Endothelial cell of umbilical vein (primary cell): ENCODE results near the gene CCDC183. TPM values are rescaled to one million over a fixed set of nuclear protein-coding genes. Genes with fewer than 3 reads are reported as not detected.

Source experiments
- BruUV-seq: library from RNA; stranded (reverse); fragments of 400-500 nt; replicated peaks from 2 replicates; lab custom pipeline; 2021; lab: Mats Ljungman, UMichigan
- CTCF ChIA-PET: fragments of 300-600, 350-600 bp; sonication (Branson Sonifier 250); formaldehyde crosslinking; loops from one replicate; lab custom pipeline; 2021; ENCODE audit warnings: antibody characterized with exemption, inconsistent platforms; lab: Charles Lee
- POLR2A ChIA-PET: fragments of 300-600, 350-600 bp; sonication (Branson Sonifier 250); formaldehyde crosslinking; loops from one replicate; lab custom pipeline; 2021; ENCODE audit warnings: antibody characterized with exemption, inconsistent platforms; lab: Charles Lee
- DNase-seq: peaks from one replicate; pipeline ENCODE4 v3.0.0-alpha.2; 2011; ENCODE audit warnings: low read depth, low spot score
- FAIRE-seq: peaks from 2 replicates; lab custom pipeline; 2011; peaks lifted over from hg19 to GRCh38; lab: Jason Lieb, UNC
- H2AFZ ChIP-seq: 2 replicates; pipeline ENCODE4 v1.6.0; 2012; ENCODE audit warnings: low read depth, low read length, control low read depth, inconsistent platforms
- H3K27ac ChIP-seq: 2 replicates; pipeline ENCODE4 v1.5.1; 2011; ENCODE audit warnings: low read depth, mild to moderate bottlenecking, control low read depth, low read length, moderate library complexity; ENCODE audit not compliant: insufficient read depth
- H3K27me3 ChIP-seq, 2 experiments: 2 replicates each; pipeline versions ENCODE4 v1.6.0 to v1.6.1; 2011; ENCODE audit warnings: low read length in 2 of 2, mixed read lengths in 1 of 2; ENCODE audit not compliant: control insufficient read depth in 2 of 2, insufficient read depth in 2 of 2
- H3K36me3 ChIP-seq, 2 experiments: 2 replicates in 1 of 2; 3 replicates in 1 of 2; pipeline ENCODE4 v1.5.1; 2011; ENCODE audit warnings: low read length in 2 of 2, mild to moderate bottlenecking in 1 of 2, moderate library complexity in 1 of 2; ENCODE audit not compliant: control insufficient read depth in 2 of 2, insufficient read depth in 2 of 2; ENCODE audit errors: extremely low read depth in 1 of 2
- H3K4me1 ChIP-seq: 3 replicates; pipeline ENCODE4 v1.5.1; 2011; ENCODE audit warnings: mild to moderate bottlenecking, low read length; ENCODE audit not compliant: control insufficient read depth, insufficient read depth; ENCODE audit errors: extremely low read depth
- H3K4me2 ChIP-seq: 2 replicates; pipeline ENCODE4 v1.6.1; 2011; ENCODE audit warnings: low read length, control low read depth, mixed read lengths; ENCODE audit not compliant: insufficient read depth
- H3K4me3 ChIP-seq, 3 experiments: fragments of 200-600 bp in 1 of 3; sonication (generic), shearing (Covaris generic) in 1 of 3; replicated peaks in 1 of 3; 2 replicates each; pipeline ENCODE4 v1.5.1; 2011 to 2016; ENCODE audit warnings: control low read depth in 3 of 3, low read length in 3 of 3, mild to moderate bottlenecking in 2 of 3, inconsistent platforms in 1 of 3, low read depth in 1 of 3, moderate library complexity in 1 of 3; ENCODE audit not compliant: insufficient read depth in 1 of 3
- H3K79me2 ChIP-seq: 2 replicates; pipeline ENCODE4 v1.6.0; 2012; ENCODE audit warnings: low read length, inconsistent platforms; ENCODE audit not compliant: control insufficient read depth, insufficient read depth
- H3K9ac ChIP-seq: replicated peaks from 2 replicates; pipeline ENCODE3; 2011; ENCODE audit warnings: low read length, control low read depth; ENCODE audit not compliant: insufficient read depth; ENCODE audit errors: extremely low read depth
- H3K9me1 ChIP-seq: replicated peaks from 3 replicates; pipeline ENCODE4 v1.6.0; 2011; ENCODE audit warnings: mild to moderate bottlenecking, low read length; ENCODE audit not compliant: control insufficient read depth, insufficient read depth; ENCODE audit errors: extremely low read depth
- H3K9me3 ChIP-seq: replicated peaks from 2 replicates; pipeline ENCODE4 v1.5.1; 2012; ENCODE audit warnings: low read length, inconsistent platforms; ENCODE audit not compliant: control insufficient read depth, insufficient read depth
- H4K20me1 ChIP-seq: replicated peaks from 2 replicates; pipeline ENCODE3; 2011; ENCODE audit warnings: mild to moderate bottlenecking, low read length; ENCODE audit not compliant: control insufficient read depth, insufficient read depth; ENCODE audit errors: extremely low read depth
- FOS ChIP-seq: IDR thresholded peaks from 2 replicates; pipeline ENCODE4 v1.6.1; 2011; ENCODE audit warnings: mild to moderate bottlenecking, low read length, moderate library complexity, borderline replicate concordance; ENCODE audit not compliant: insufficient read depth
- GATA2 ChIP-seq: IDR thresholded peaks from 2 replicates; pipeline ENCODE4 v1.7.0; 2011; ENCODE audit warnings: low read depth, mild to moderate bottlenecking, moderate library complexity, mixed read lengths, low read length; ENCODE audit not compliant: insufficient read length, insufficient read depth
- JUN ChIP-seq: IDR thresholded peaks from 2 replicates; pipeline ENCODE4 v1.6.1; 2011; ENCODE audit warnings: borderline replicate concordance, low read depth; ENCODE audit not compliant: insufficient read length, insufficient read depth
- dilution Hi-C: fragments of 300-500 bp; cut with MboI; formaldehyde crosslinking; loops from one replicate; pipeline ENCODE4 v1.15.0; 2019; ENCODE audit warnings: low sequenced_read_pairs; ENCODE audit not compliant: extremely low pct_ligation_motif_present
- intact Hi-C: fragments of 100-400 bp; cut with micrococcal nuclease; formaldehyde crosslinking; loops from one replicate; pipeline ENCODE4 v1.10.0; 2022
- polyA plus RNA-seq, 4 experiments: library from polyadenylated mRNA; depleted of rRNA in 3 of 4; stranded (reverse) in 3 of 4; unstranded in 1 of 4; fragments of >200 nt; gene quantifications; 2 replicates each; pipeline versions ENCODE4 v1.2.1 to v1.2.3, GENCODE V29; 2011 to 2012; ENCODE audit warnings: missing spikeins in 1 of 4
- total RNA-seq: library from RNA; stranded (reverse); gene quantifications from 2 replicates; pipeline ENCODE4 v1.2.3, GENCODE V29; 2021
- TF ChIP-seq, protein P1 (sequence below): IDR thresholded peaks from 2 replicates; pipeline ENCODE4 v1.6.1; 2011; ENCODE audit not compliant: insufficient read depth, insufficient read length
- TF ChIP-seq, protein P2 (sequence below), 2 donors: IDR thresholded peaks; 1 replicate in 1 of 2; 2 replicates in 1 of 2; pipeline ENCODE4 v1.5.1; 2011; ENCODE audit warnings: low read length in 2 of 2, mild to moderate bottlenecking in 2 of 2, moderate library complexity in 2 of 2, control low read depth in 1 of 2, inconsistent platforms in 1 of 2, low read depth in 1 of 2; ENCODE audit not compliant: insufficient read depth in 1 of 2; ENCODE audit errors: extremely low read depth in 1 of 2

Gene CCDC183
- total and polyA plus RNA-seq, 2 donors (not counting 3 experiments of a cell fraction or from before 2014, with no cell fraction given) = 0.50 TPM; not detected in 1

DNA sequence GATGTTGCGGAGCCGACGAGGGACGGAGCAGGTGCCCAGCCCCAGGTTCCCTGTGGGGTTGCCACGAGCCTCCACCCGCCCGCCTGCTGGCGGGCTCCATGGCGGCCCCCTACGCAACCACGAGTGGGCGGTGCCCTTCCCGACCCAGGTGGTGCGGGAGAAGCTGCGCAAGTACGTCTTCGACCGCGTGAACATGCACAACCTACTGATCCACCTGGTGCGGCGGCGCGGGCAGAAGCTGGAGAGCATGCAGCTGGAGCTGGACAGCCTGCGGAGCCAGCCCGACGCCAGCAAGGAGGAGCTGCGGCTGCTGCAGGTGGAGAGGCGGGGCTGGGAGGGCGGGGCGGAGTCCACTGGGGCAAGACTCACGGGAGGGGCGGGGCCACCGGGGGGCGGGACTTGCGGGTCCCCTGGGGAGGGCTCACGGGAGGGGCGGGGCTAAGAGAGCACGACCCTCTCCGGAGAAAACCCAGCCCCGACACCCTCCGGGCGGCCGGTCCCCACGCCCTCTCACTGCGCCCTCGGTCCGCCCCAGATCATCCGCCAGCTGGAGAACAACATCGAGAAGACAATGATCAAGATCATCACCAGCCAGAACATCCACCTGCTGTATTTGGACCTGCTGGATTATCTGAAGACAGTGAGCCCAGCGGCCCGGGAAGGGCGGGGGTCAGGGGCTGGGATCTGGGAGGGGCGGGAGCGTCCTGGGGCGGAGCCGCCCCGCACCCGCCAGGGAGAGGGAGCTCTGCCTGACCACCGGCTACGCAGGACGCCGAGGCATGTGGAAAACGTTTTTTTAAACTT lies 3.9 kb downstream of the CCDC183 start:
- H3K27me3 ChIP-seq = peaks cover 29 to 32% of the 10 kb centered on the region in 2 experiments
- H4K20me1 ChIP-seq = no peaks in the 10 kb centered on the region
- no peaks in the 10 kb centered on the region for H3K79me2 ChIP-seq
- H3K4me2 ChIP-seq = peak overlapping the region; percentile 13
- DNase-seq (peak; percentile 60), FAIRE-seq (no peak)
- intact Hi-C loops = no loop called here
- no peaks in the 10 kb centered on the region for H3K4me1 ChIP-seq
- H3K27ac ChIP-seq = no peak overlapping the region
- no peak overlapping the region for H3K9ac ChIP-seq
- H2AFZ ChIP-seq = no peak overlapping the region
- CTCF ChIA-PET = interaction anchor here (0.9 to 2.0 kb wide), 7 partner anchors 7 to 229 kb away, joined by 3 to 8 read pairs (median 5); partner anchors contain the start of gene AJM1
- no peaks in the 10 kb centered on the region for H3K9me1 ChIP-seq
- no TSS peak for BruUV-seq
- dilution Hi-C loops = loop anchor here (25.0 kb wide), 1 partner anchor 137 kb away; the partner anchor contains the start of genes C8G and FBXW5
- no peak for TF ChIP-seq FOS
- no peak for TF ChIP-seq JUN
- peak overlapping the region; percentile 13 to 24 (median 13) for H3K4me3 ChIP-seq
- no peaks in the 10 kb centered on the region for H3K36me3 ChIP-seq
- no peaks in the 10 kb centered on the region for H3K9me3 ChIP-seq
- POLR2A ChIA-PET = interaction anchor here (1.1 kb wide), 1 partner anchor 10 kb away, joined by 3 read pairs; no protein-coding TSS in a partner anchor

GRCh38 chr9:136802321-136802720 lies 6.2 kb downstream of the CCDC183 start:
- no peak overlapping the region for H2AFZ ChIP-seq
- intact Hi-C loops (no loop called here), dilution Hi-C loops (loop anchor here (25.0 kb wide), 1 partner anchor 135 kb away; the partner anchor contains the start of genes C8G and FBXW5)
- no peak overlapping the region for H3K4me3 ChIP-seq
- H3K4me1 ChIP-seq = peaks cover 7% of the 10 kb centered on the region
- no peaks in the 10 kb centered on the region for H3K36me3 ChIP-seq
- no peak overlapping the region for H3K9ac ChIP-seq
- TF ChIP-seq, protein P1, sequence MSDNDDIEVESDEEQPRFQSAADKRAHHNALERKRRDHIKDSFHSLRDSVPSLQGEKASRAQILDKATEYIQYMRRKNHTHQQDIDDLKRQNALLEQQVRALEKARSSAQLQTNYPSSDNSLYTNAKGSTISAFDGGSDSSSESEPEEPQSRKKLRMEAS = no peak
- no peak for TF ChIP-seq JUN
- no peak for TF ChIP-seq GATA2
- TF ChIP-seq, protein P2, sequence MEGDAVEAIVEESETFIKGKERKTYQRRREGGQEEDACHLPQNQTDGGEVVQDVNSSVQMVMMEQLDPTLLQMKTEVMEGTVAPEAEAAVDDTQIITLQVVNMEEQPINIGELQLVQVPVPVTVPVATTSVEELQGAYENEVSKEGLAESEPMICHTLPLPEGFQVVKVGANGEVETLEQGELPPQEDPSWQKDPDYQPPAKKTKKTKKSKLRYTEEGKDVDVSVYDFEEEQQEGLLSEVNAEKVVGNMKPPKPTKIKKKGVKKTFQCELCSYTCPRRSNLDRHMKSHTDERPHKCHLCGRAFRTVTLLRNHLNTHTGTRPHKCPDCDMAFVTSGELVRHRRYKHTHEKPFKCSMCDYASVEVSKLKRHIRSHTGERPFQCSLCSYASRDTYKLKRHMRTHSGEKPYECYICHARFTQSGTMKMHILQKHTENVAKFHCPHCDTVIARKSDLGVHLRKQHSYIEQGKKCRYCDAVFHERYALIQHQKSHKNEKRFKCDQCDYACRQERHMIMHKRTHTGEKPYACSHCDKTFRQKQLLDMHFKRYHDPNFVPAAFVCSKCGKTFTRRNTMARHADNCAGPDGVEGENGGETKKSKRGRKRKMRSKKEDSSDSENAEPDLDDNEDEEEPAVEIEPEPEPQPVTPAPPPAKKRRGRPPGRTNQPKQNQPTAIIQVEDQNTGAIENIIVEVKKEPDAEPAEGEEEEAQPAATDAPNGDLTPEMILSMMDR (IDR thresholded peaks at IDR 0.05; ENCODE audit: extremely low read depth in 1 of 2, insufficient read depth in 1 of 2, low read depth in 1 of 2, low read length in 2 of 2) = no peak
- no peak for TF ChIP-seq FOS
- DNase-seq (no peak), FAIRE-seq (no peak)
- no peak overlapping the region for H3K4me2 ChIP-seq
- no peaks in the 10 kb centered on the region for H3K9me3 ChIP-seq
- BruUV-seq = no TSS peak
- H3K9me1 ChIP-seq = no peaks in the 10 kb centered on the region
- H3K79me2 ChIP-seq = no peaks in the 10 kb centered on the region
- ChIA-PET CTCF (interaction anchor here (1.0 to 2.0 kb wide), 2 partner anchors 9 to 40 kb away, joined by 3 to 8 read pairs; partner anchors contain the start of gene AJM1), POLR2A (interaction anchor here (0.7 kb wide), 1 partner anchor 67 kb away, joined by 3 read pairs; no protein-coding TSS in a partner anchor)
- H4K20me1 ChIP-seq = no peaks in the 10 kb centered on the region
- H3K27ac ChIP-seq = no peak overlapping the region
- H3K27me3 ChIP-seq = peaks cover 22 to 26% of the 10 kb centered on the region in 2 experiments
